Melanocyte of skin (primary cell): ENCODE measurements around the gene TNFSF9. TPM values are rescaled to one million over a fixed set of nuclear protein-coding genes. Genes with fewer than 3 reads are reported as not detected.

ENCODE experiments used
- small RNA-seq, 2 donors: library from RNA; depleted of rRNA; stranded (forward); fragments of <200 nt; gene quantifications; one replicate each; pipeline ENCODE3, GENCODE V24; 2012
- total RNA-seq, 2 donors: library from RNA; depleted of rRNA; stranded (reverse); fragments of >200 nt; gene quantifications; 2 replicates each; pipeline ENCODE4 v1.2.3, GENCODE V29; 2012

The TNFSF9 gene, protein sequence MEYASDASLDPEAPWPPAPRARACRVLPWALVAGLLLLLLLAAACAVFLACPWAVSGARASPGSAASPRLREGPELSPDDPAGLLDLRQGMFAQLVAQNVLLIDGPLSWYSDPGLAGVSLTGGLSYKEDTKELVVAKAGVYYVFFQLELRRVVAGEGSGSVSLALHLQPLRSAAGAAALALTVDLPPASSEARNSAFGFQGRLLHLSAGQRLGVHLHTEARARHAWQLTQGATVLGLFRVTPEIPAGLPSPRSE
- 1 to 10 TPM; 4.7 to 9.6 TPM for total RNA-seq

DNA sequence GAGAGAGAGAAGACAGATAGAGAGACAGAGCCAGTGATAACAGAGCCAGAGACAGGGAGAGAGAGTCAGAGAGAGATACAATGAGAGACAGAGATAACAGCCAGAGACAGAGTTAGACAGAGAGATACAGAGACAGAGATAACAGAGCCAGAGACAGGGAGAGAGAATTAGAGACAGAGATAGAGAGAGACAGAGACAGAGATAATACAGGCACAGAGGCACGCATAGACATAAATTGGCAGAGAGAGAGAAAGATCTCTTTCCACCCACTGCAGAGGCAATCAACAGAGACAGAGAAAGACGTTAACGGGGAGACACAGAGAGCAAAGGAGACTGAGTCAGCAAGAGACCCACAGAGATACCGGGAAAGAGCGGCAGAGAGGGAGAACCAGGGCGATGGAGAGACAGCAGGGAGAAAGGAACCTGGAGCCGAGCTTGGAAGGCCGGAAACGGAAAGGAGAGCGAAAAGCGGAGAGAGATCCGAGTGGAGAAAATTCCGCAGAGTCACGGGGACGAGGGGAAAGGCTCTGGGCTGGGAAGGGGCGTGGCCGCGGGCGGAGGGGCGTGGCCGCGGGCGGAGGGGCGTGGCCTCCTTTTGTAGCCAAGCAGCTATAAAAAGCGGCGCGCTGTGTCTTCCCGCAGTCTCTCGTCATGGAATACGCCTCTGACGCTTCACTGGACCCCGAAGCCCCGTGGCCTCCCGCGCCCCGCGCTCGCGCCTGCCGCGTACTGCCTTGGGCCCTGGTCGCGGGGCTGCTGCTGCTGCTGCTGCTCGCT, at the start of gene TNFSF9:
Gene TNFSF9 (plus strand): TSS at position 641 of the 777 bp plus-strand sequence. CDS start 11 bp downstream, at position 652.

DNA sequence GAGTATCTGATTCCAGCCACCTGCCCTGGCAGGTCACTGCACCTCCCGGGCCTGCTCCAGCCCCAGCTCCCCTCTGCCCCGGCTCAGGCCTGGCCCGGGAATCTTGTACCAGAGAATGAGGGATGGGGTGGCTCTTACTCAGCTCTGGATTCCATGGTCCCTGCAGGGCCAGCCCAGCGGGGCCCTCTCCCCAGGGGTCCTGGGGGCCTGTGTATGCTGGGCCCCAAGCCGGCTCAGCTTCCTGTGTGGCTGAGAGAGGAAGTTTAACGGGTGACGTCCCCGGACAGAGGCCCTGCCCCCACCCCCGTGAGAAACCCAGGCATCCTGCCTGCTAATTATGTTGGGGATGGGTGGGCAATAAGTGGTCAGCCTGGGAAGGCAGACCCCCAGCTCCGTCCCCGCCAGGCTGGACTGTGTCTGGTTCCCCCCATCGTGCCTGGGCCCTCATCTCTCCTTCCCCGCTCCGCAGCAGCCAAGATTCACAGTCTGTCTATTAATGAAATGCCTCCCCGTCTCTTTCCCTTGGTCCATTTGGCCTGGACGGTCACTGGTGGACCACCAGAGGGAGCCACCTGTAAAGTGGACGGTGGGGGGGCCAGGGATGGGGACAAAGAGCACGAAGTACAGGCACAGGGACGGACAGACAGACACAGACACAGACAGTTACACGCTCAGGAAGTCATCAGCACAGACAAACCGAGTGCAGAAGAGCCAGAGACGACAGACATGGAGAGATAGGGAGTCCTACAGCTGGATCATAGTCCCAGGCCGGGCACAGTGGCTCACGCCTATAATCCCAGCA, 49.1 kb upstream of the TNFSF9 start, which contains the start of gene DENND1C:
Gene DENND1C (minus strand): TSS at position 247 of the 802 bp plus-strand sequence. CDS start 92 bp downstream, at position 155.

DNA sequence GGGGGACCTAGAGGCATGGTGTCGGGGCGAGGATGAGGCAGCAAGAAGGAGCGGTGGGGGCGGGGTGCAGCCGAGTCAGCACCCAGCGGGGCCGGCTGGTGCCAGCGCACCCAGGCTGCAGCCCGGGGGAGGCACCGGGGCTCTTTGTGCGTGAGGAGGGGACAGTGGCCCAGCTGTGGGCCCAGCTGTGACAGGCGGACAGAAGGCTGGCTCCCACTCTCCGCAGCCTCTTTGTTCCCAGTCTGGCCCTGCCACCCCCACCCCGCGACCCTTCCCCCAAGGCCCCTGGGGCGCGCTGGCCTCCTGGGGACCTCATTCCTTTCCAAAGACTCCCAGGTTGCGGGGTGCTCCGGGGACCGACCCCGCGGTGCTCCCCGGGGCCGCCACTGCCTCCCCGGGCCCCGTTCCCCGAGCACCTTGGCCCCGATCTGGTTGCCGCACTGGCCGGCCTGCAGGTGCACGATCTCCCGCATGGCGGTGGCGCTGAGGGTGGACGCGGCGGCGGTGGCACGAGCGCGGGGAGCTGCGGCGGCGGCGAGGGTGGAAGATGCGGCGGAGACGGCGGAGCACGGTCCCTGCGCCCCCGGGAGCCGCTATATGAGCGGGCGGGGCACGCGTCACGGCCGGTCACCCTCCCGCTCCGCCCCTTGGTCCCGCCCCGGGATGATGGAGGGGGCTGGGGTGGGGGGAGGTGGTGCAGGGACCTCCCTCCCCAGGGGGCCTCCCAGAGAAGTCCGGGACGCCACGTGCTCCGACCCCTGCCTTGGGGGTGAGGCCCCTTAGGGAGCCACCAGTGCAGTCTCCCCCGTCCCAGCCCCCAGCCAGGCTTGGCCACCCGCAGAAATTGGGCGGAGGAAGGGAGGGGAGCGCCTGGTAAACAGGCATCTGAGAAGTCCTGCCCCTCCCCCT, 28.8 kb upstream of the TNFSF9 start, which contains the start of gene TUBB4A:
Gene TUBB4A (minus strand): TSS at position 570 of the 909 bp plus-strand sequence. CDS start 97 bp downstream, at position 473.

Small RNAs within 50 kb of the gene (small RNA-seq; reads per million reads assigned to genes)
- 0 reads per million in 2 donors for gene AC010503.2
- 0 reads per million in 2 donors for gene RF00019

Other genes starting within 250 kb of the TNFSF9 start
- not detected for gene ACER1, start 197.4 kb upstream of the TNFSF9 start, total RNA-seq
- 10 to 100 TPM; 61.3 to 93.9 TPM for gene CLPP, start 169.5 kb upstream of the TNFSF9 start, total RNA-seq
- gene ALKBH7, start 158.2 kb upstream of the TNFSF9 start, total RNA-seq, result 10 to 100 TPM; 36.5 to 40.6 TPM
- gene PSPN, start 155.1 kb upstream of the TNFSF9 start, total RNA-seq, result 1 to 10 TPM; 1.3 to 1.4 TPM
- gene GTF2F1, start 137.9 kb upstream of the TNFSF9 start, total RNA-seq, result 10 to 100 TPM; 43.7 to 60.3 TPM
- 100 to 1,000 TPM; 122 to 185 TPM for gene KHSRP, start 106.2 kb upstream of the TNFSF9 start, total RNA-seq
- not detected for gene SLC25A41, start 97.3 kb upstream of the TNFSF9 start, total RNA-seq
- 10 to 100 TPM; 17.6 to 46.5 TPM for gene SLC25A23, start 71.2 kb upstream of the TNFSF9 start, total RNA-seq
- not detected for gene CRB3, start 66.8 kb upstream of the TNFSF9 start, total RNA-seq
- under 1 TPM; under 0.01 TPM for gene DENND1C, start 49.2 kb upstream of the TNFSF9 start, total RNA-seq
- gene TUBB4A, start 28.7 kb upstream of the TNFSF9 start, total RNA-seq, result 10 to 100 TPM; 32.0 to 53.6 TPM
- under 1 TPM in 1 of 2 donors, not detected in 1; under 0.01 TPM for gene CD70, start 60.1 kb downstream of the TNFSF9 start, total RNA-seq
- gene TNFSF14, start 139.1 kb downstream of the TNFSF9 start, total RNA-seq, result not detected
- gene C3, start 189.6 kb downstream of the TNFSF9 start, total RNA-seq, result 10 to 100 TPM in 1 of 2 donors, 1 to 10 TPM in 1; 2.0 to 58.5 TPM
- 10 to 100 TPM; 39.0 to 53.7 TPM for gene GPR108, start 206.6 kb downstream of the TNFSF9 start, total RNA-seq
- gene TRIP10, start 208.7 kb downstream of the TNFSF9 start, total RNA-seq, result 10 to 100 TPM; 13.1 to 27.6 TPM
- gene SH2D3A, start 236.4 kb downstream of the TNFSF9 start, total RNA-seq, result under 1 TPM; 0.33 to 0.34 TPM
- not detected for gene VAV1, start 241.7 kb downstream of the TNFSF9 start, total RNA-seq